ENCODE data around the gene LPP. TPM values are rescaled to one million over a fixed set of nuclear protein-coding genes. Genes with fewer than 3 reads are reported as not detected.

The LPP gene
- total and polyA plus RNA-seq, 2 of the 4 experiments (the other 2 are of a cell fraction): 16.0 to 130 TPM

GRCh38 chr3:188469228-188469885 is 315.4 kb downstream of the LPP start:
- Histone ChIP-seq H4K5ac (ENCODE audit: low read depth, low read length) (no peak overlapping the region), H2AK9ac (replicated peaks; ENCODE audit: low read depth, low read length, poor library complexity) (no peak overlapping the region), H4K8ac (ENCODE audit: low read depth in 2 of 2, low read length in 2 of 2) (no peak overlapping the region), H2BK15ac (ENCODE audit: low read depth, low read length) (no peak overlapping the region), H3K9me3 (ENCODE audit: control insufficient read depth, insufficient read depth, low read length) (no peaks in the 10 kb centered on the region), H3K36me3 (ENCODE audit: control insufficient read depth, insufficient read depth, low read length) (peaks cover 7% of the 10 kb centered on the region), H3K18ac (ENCODE audit: low read depth, low read length) (no peak overlapping the region), H3K79me1 (ENCODE audit: low read depth in 1 of 2, low read length in 2 of 2) (peaks cover 54 to 83% of the 10 kb centered on the region in 2 experiments), H3K9me1 (ENCODE audit: insufficient read depth, low read length) (peaks cover 9% of the 10 kb centered on the region; the same call in 1 of the 2 replicates), H3K27ac (ENCODE audit: insufficient read depth, low read length) (no peak overlapping the region), H2BK20ac (ENCODE audit: low read depth, low read length) (no peak overlapping the region), H3K56ac (ENCODE audit: extremely low read depth, insufficient read depth, low read length) (no peak overlapping the region), H3K14ac (replicated peaks; ENCODE audit: low read depth, low read length) (no peak overlapping the region), H3K27me3 (ENCODE audit: control insufficient read depth, insufficient read depth, low read length) (no peaks in the 10 kb centered on the region), H2AFZ (replicated peaks; ENCODE audit: low read length, poor library complexity) (no peak overlapping the region), H4K20me1 (ENCODE audit: insufficient read depth, low read length) (peaks cover 50% of the 10 kb centered on the region; the same call in 1 of the 2 replicates), H3K9ac (ENCODE audit: low read depth, low read length) (no peak overlapping the region), H3K4me1 (ENCODE audit: control insufficient read depth, insufficient read depth, low read length) (peaks cover 6% of the 10 kb centered on the region; the same call in 1 of the 2 replicates), H2AK5ac (ENCODE audit: low read depth, low read length) (no peak overlapping the region), H4K91ac (ENCODE audit: insufficient read depth, low read depth, low read length) (no peak overlapping the region), H3K4me2 (ENCODE audit: low read depth, low read length) (no peak overlapping the region), H2BK120ac (ENCODE audit: low read depth, low read length) (no peak overlapping the region), H2BK5ac (ENCODE audit: low read depth, low read length, poor library complexity, severe bottlenecking) (no peak overlapping the region), H3K23ac (ENCODE audit: low read depth, low read length) (no peak overlapping the region), H3K4ac (ENCODE audit: low read depth, low read length) (no peak overlapping the region), H3K4me3 (ENCODE audit: insufficient read depth, low read depth, low read length) (no peak overlapping the region)
- dilution Hi-C loops (cut with HindIII; ENCODE audit: low sequenced_read_pairs, unreplicated experiment) (no loop called here), intact Hi-C loops (cut with micrococcal nuclease) (no loop called here), in situ Hi-C loops (cut with MboI; ENCODE audit: low sequenced_read_pairs) (loop anchor here (25.0 kb wide), 1 partner anchor 668 kb away; no protein-coding TSS in a partner anchor)
- no TSS peak for BruUV-seq (replicated peaks)
- ATAC-seq (ENCODE audit: low read depth): no peak; the same call in 1 of the 2 replicates
- TF ChIP-seq BHLHE40 (IDR thresholded peaks at IDR 0.05; ENCODE audit: low read depth, low read length) (no peak), RCOR1 (IDR thresholded peaks at IDR 0.05; ENCODE audit: insufficient replicate concordance, low read length) (no peak), SMC3 (IDR thresholded peaks at IDR 0.05; ENCODE audit: low read depth, low read length) (no peak), MAFK (IDR thresholded peaks at IDR 0.05; ENCODE audit: low read depth, low read length) (no peak), RAD21 (IDR thresholded peaks at IDR 0.05; ENCODE audit: low read length) (no peak), POLR2A (IDR thresholded peaks at IDR 0.05; ENCODE audit: low read depth, low read length) (no peak), CTCF (conservative IDR thresholded peaks at IDR 0.05; ENCODE audit: low read depth, low read length) (no peak), MAZ (IDR thresholded peaks at IDR 0.05; ENCODE audit: borderline replicate concordance, low read depth, low read length) (no peak), MXI1 (IDR thresholded peaks at IDR 0.05; ENCODE audit: borderline replicate concordance, low read depth, low read length) (no peak)
- no CpG with 5 or more reads among the region's 10 CpGs for WGBS, 2 experiments (ENCODE audit: extremely low coverage in 2 of 2, insufficient read length in 1 of 2)
- POLR2A ChIA-PET (ENCODE audit: unreplicated experiment): no interaction called here
- CTCF ChIA-PET: no interaction called here
- DNase-seq: no peak
